ENCODE data around the gene DOCK10.

Gene DOCK10

GRCh38 chr2:224793946-224794345 lies 248.3 kb downstream of the DOCK10 start:
- FAIRE-seq (no peak), DNase-seq (ENCODE audit: insufficient read length, low spot score) (no peak)
- TF ChIP-seq CTCF (IDR thresholded peaks at IDR 0.05; ENCODE audit: insufficient read depth, missing control alignments): no peak

- FAIRE-seq: no peak
- DNase-seq (ENCODE audit: insufficient read length, low spot score): no peak
- TF ChIP-seq CTCF (IDR thresholded peaks at IDR 0.05; ENCODE audit: insufficient read depth, missing control alignments): no peak
Observed at GRCh38 chr2:224786848-224787247, 255.4 kb downstream of the DOCK10 start.

- no peak for FAIRE-seq
- no peak for TF ChIP-seq CTCF (IDR thresholded peaks at IDR 0.05; ENCODE audit: insufficient read depth, missing control alignments)
- DNase-seq (ENCODE audit: insufficient read length, low spot score): no peak
Observed at GRCh38 chr2:224781400-224781799, 260.9 kb downstream of the DOCK10 start.

GRCh38 chr2:224780823-224781222 lies 261.4 kb downstream of the DOCK10 start:
- FAIRE-seq (no peak), DNase-seq (ENCODE audit: insufficient read length, low spot score) (no peak)

GRCh38 chr2:224780106-224780505 lies 262.2 kb downstream of the DOCK10 start:
- DNase-seq (ENCODE audit: insufficient read length, low spot score) (no peak), FAIRE-seq (no peak)
- no peak for TF ChIP-seq CTCF (IDR thresholded peaks at IDR 0.05; ENCODE audit: insufficient read depth, missing control alignments)

More at GRCh38 chr2:224780823-224781222, 261.4 kb downstream of the DOCK10 start:
- TF ChIP-seq CTCF (IDR thresholded peaks at IDR 0.05; ENCODE audit: insufficient read depth, missing control alignments): no peak

- FAIRE-seq: peak; percentile 66
- TF ChIP-seq CTCF (IDR thresholded peaks at IDR 0.05; ENCODE audit: insufficient read depth, missing control alignments): peak; percentile 93
- no peak for DNase-seq (ENCODE audit: insufficient read length, low spot score)
Observed at GRCh38 chr2:224778474-224778877, 263.8 kb downstream of the DOCK10 start.

GRCh38 chr2:224777559-224777930 lies 264.7 kb downstream of the DOCK10 start:
- DNase-seq (ENCODE audit: insufficient read length, low spot score) (no peak), FAIRE-seq (no peak)
- no peak for TF ChIP-seq CTCF (IDR thresholded peaks at IDR 0.05; ENCODE audit: insufficient read depth, missing control alignments)

Data from D721Med (cell line).